H7 (cell line): ENCODE data around the gene PCLO. TPM values are rescaled to one million over a fixed set of nuclear protein-coding genes. Genes with fewer than 3 reads are reported as not detected.
"Not testable (repeated sequence)": the region's sequence is repeated elsewhere in the genome, so short reads cannot be mapped to it uniquely, and the experiment has no call there.

Source experiments
- DNase-seq: peaks from one replicate; pipeline ENCODE4 v3.0.0; 2012
- H3K27me3 ChIP-seq: 2 replicates; pipeline ENCODE4 v1.6.0; 2011; ENCODE audit warnings: mild to moderate bottlenecking, low read length; ENCODE audit not compliant: control insufficient read depth, insufficient read depth
- H3K36me3 ChIP-seq: replicated peaks from 2 replicates; pipeline ENCODE4 v1.5.1; 2011; ENCODE audit warnings: low read length; ENCODE audit not compliant: control insufficient read depth, insufficient read depth
- H3K4me3 ChIP-seq: 2 replicates; pipeline ENCODE4 v1.5.1; 2011; ENCODE audit warnings: low read depth, mild to moderate bottlenecking, control low read depth, low read length, moderate library complexity; ENCODE audit not compliant: insufficient read depth
- total RNA-seq: library from RNA; depleted of rRNA; stranded (reverse); fragments of >200 nt; shearing (Covaris generic); gene quantifications from 2 replicates; pipeline ENCODE4 v1.2.3, GENCODE V29; 2014

PCLO gene
- total RNA-seq, 1 experiment from 2014 or later, result 0.59 TPM

- H3K27me3 ChIP-seq, H3K4me3 ChIP-seq, DNase-seq: not testable (repeated sequence)
Observed at GRCh38 chr7:82706344-82706743, 456.3 kb downstream of the PCLO start.

GRCh38 chr7:82705517-82706260 lies 457.0 kb downstream of the PCLO start:
- no peaks in the 10 kb centered on the region for H3K27me3 ChIP-seq
- H3K4me3 ChIP-seq, result no peak overlapping the region
- no peak for DNase-seq
- no peaks in the 10 kb centered on the region for H3K36me3 ChIP-seq

More at GRCh38 chr7:82706344-82706743, 456.3 kb downstream of the PCLO start:
- H3K36me3 ChIP-seq, result not testable (repeated sequence)

GRCh38 chr7:82704121-82704520 lies 458.6 kb downstream of the PCLO start:
- H3K36me3 ChIP-seq, result no peaks in the 10 kb centered on the region
- DNase-seq, result no peak
- no peaks in the 10 kb centered on the region for H3K27me3 ChIP-seq
- H3K4me3 ChIP-seq, result no peak overlapping the region
